H9 (cell line): ENCODE data around the gene AIG1. TPM values are rescaled to one million over a fixed set of nuclear protein-coding genes. Genes with fewer than 3 reads are reported as not detected.

ENCODE experiments used
- DNase-seq: peaks from one replicate; pipeline ENCODE4 v3.0.0-alpha.2; 2017
- H2AFZ ChIP-seq: one replicate; pipeline ENCODE4 v1.6.1; 2013; ENCODE audit warnings: mild to moderate bottlenecking, low read length, control low read depth, moderate library complexity
- H2AK5ac ChIP-seq: 2 replicates; pipeline ENCODE4 v1.6.1; 2013; ENCODE audit warnings: low read length, control low read depth, mixed read lengths; ENCODE audit not compliant: insufficient read length
- H2BK120ac ChIP-seq: one replicate; pipeline ENCODE4 v1.6.1; 2013; ENCODE audit warnings: low read depth, mild to moderate bottlenecking, low read length, control low read depth, inconsistent platforms; ENCODE audit not compliant: poor library complexity, severe bottlenecking
- H2BK12ac ChIP-seq: 2 replicates; pipeline ENCODE4 v1.6.1; 2013; ENCODE audit warnings: low read length, control low read depth, mixed read lengths, low read depth; ENCODE audit not compliant: insufficient read length
- H2BK15ac ChIP-seq: 2 replicates; pipeline ENCODE4 v1.6.1; 2013; ENCODE audit warnings: low read depth, low read length, control low read depth
- H2BK20ac ChIP-seq: one replicate; pipeline ENCODE4 v1.6.1; 2013; ENCODE audit warnings: low read depth, mild to moderate bottlenecking, low read length, control low read depth, inconsistent platforms; ENCODE audit not compliant: poor library complexity, severe bottlenecking
- H2BK5ac ChIP-seq: 2 replicates; pipeline ENCODE4 v1.6.1; 2013; ENCODE audit warnings: low read length, control low read depth, mixed read lengths; ENCODE audit not compliant: insufficient read length
- H3K14ac ChIP-seq: 2 replicates; pipeline ENCODE4 v1.6.1; 2013; ENCODE audit warnings: low read length, control low read depth; ENCODE audit not compliant: insufficient read depth
- H3K18ac ChIP-seq: 2 replicates; pipeline ENCODE4 v1.6.1; 2013; ENCODE audit warnings: low read depth, mild to moderate bottlenecking, mixed read lengths, low read length, control low read depth; ENCODE audit not compliant: insufficient read length
- H3K23ac ChIP-seq: 2 replicates; pipeline ENCODE4 v1.6.1; 2013; ENCODE audit warnings: low read length, control low read depth, mixed read lengths, low read depth; ENCODE audit not compliant: insufficient read length
- H3K23me2 ChIP-seq: 2 replicates; pipeline ENCODE4 v1.6.1; 2013; ENCODE audit warnings: low read depth, mild to moderate bottlenecking, mixed read lengths, low read length, control low read depth; ENCODE audit not compliant: insufficient read length, poor library complexity, severe bottlenecking
- H3K27ac ChIP-seq: 2 replicates; pipeline ENCODE4 v1.5.1; 2013; ENCODE audit warnings: low read length, control low read depth, mixed read lengths, low read depth; ENCODE audit not compliant: insufficient read length
- H3K27me3 ChIP-seq: 2 replicates; pipeline ENCODE4 v1.6.1; 2013; ENCODE audit warnings: low read length, control low read depth, inconsistent platforms; ENCODE audit not compliant: insufficient read depth
- H3K4ac ChIP-seq: 2 replicates; pipeline ENCODE4 v1.6.1; 2013; ENCODE audit warnings: low read depth, mild to moderate bottlenecking, control low read depth, inconsistent platforms, low read length, moderate library complexity
- H3K4me1 ChIP-seq: 2 replicates; pipeline ENCODE4 v1.6.1; 2013; ENCODE audit warnings: low read length, control low read depth, inconsistent platforms; ENCODE audit not compliant: insufficient read depth
- H3K4me2 ChIP-seq: 2 replicates; pipeline ENCODE4 v1.6.1; 2013; ENCODE audit warnings: low read length, control low read depth, mixed read lengths; ENCODE audit not compliant: insufficient read length, insufficient read depth
- H3K56ac ChIP-seq: 2 replicates; pipeline ENCODE4 v1.6.1; 2013; ENCODE audit warnings: low read depth, mild to moderate bottlenecking, mixed read lengths, low read length, control low read depth; ENCODE audit not compliant: insufficient read length
- H3K79me1 ChIP-seq: 2 replicates; pipeline ENCODE4 v1.6.1; 2013; ENCODE audit warnings: low read depth, mild to moderate bottlenecking, moderate library complexity, low read length, control low read depth, inconsistent platforms; ENCODE audit not compliant: insufficient read depth, poor library complexity, severe bottlenecking
- H3K79me2 ChIP-seq: 2 replicates; pipeline ENCODE4 v1.6.1; 2013; ENCODE audit warnings: low read length, control low read depth, inconsistent platforms; ENCODE audit not compliant: insufficient read depth
- H3K9ac ChIP-seq: 2 replicates; pipeline ENCODE4 v1.6.1; 2013; ENCODE audit warnings: low read length, control low read depth, mixed read lengths; ENCODE audit not compliant: insufficient read length; ENCODE audit errors: extremely low read depth
- H3K9me3 ChIP-seq: one replicate; pipeline ENCODE4 v1.6.1; 2013; ENCODE audit warnings: low read depth, low read length, inconsistent platforms; ENCODE audit not compliant: control insufficient read depth
- H3T11ph ChIP-seq: one replicate; pipeline ENCODE4 v1.6.1; 2013; ENCODE audit warnings: mild to moderate bottlenecking, low read length, control low read depth, inconsistent platforms
- H4K20me1 ChIP-seq: one replicate; pipeline ENCODE4 v1.6.1; 2013; ENCODE audit not compliant: control insufficient read depth, insufficient read length, insufficient read depth
- H4K5ac ChIP-seq: 2 replicates; pipeline ENCODE4 v1.6.1; 2013; ENCODE audit warnings: low read depth, mild to moderate bottlenecking, mixed read lengths, low read length, control low read depth; ENCODE audit not compliant: insufficient read length
- H4K8ac ChIP-seq: replicated peaks from 2 replicates; pipeline ENCODE4 v1.6.1; 2013; ENCODE audit warnings: low read length, control low read depth, mixed read lengths, low read depth; ENCODE audit not compliant: insufficient read length
- H4K91ac ChIP-seq: 2 replicates; pipeline ENCODE4 v1.6.1; 2013; ENCODE audit warnings: low read depth, mild to moderate bottlenecking, moderate library complexity, mixed read lengths, low read length, control low read depth; ENCODE audit not compliant: insufficient read length
- H3K27ac Mint-ChIP-seq, 3 experiments: 2 replicates in 2 of 3; 3 replicates in 1 of 3; pipeline ENCODE4 v1.8.0; 2020 to 2021; ENCODE audit warnings: mixed read lengths in 3 of 3, mild to moderate bottlenecking in 1 of 3, moderate library complexity in 1 of 3
- H3K27me3 Mint-ChIP-seq: 2 replicates; pipeline ENCODE4 v1.8.0; 2021; ENCODE audit warnings: low read depth, mild to moderate bottlenecking, moderate library complexity, mixed read lengths
- H3K36me3 Mint-ChIP-seq, 3 experiments: 2 replicates in 2 of 3; 3 replicates in 1 of 3; pipeline ENCODE4 v1.8.0; 2020 to 2021; ENCODE audit warnings: low read depth in 3 of 3, mixed read lengths in 3 of 3; ENCODE audit not compliant: insufficient read depth in 1 of 3
- H3K4me1 Mint-ChIP-seq, 2 experiments: 2 replicates each; pipeline ENCODE4 v1.8.0; 2020; ENCODE audit warnings: mixed read lengths in 2 of 2
- H3K4me3 Mint-ChIP-seq, 2 experiments: 2 replicates in 1 of 2; 3 replicates in 1 of 2; pipeline ENCODE4 v1.8.0; 2020 to 2021; ENCODE audit warnings: mild to moderate bottlenecking in 2 of 2, mixed read lengths in 2 of 2, moderate library complexity in 1 of 2
- H3K9me3 Mint-ChIP-seq, 2 experiments: 2 replicates in 1 of 2; 3 replicates in 1 of 2; pipeline ENCODE4 v1.8.0; 2020; ENCODE audit warnings: mild to moderate bottlenecking in 2 of 2, mixed read lengths in 2 of 2, moderate library complexity in 1 of 2
- CTCF ChIP-seq: fragments of 200-600 bp; sonication (generic); conservative IDR thresholded peaks from 3 replicates; pipeline ENCODE4 v1.8.0; 2021; ENCODE audit warnings: antibody characterized with exemption, mild to moderate bottlenecking
- total RNA-seq: library from RNA; stranded (reverse); gene quantifications from 2 replicates; pipeline ENCODE4 v1.2.1, GENCODE V29; 2021

Gene AIG1
- total RNA-seq, 1 experiment from 2014 or later = 44.6 TPM

- Histone ChIP-seq H2BK120ac (no peak overlapping the region), H4K20me1 (no peaks in the 10 kb centered on the region), H3K9ac (no peak overlapping the region), H2AFZ (no peak overlapping the region), H3K4me1 (no peaks in the 10 kb centered on the region), H4K91ac (no peak overlapping the region), H3K56ac (no peak overlapping the region), H4K8ac (no peak overlapping the region), H2BK5ac (no peak overlapping the region), H3K79me1 (no peaks in the 10 kb centered on the region), H4K5ac (no peak overlapping the region), H3K23me2 (no peaks in the 10 kb centered on the region), H2AK5ac (no peak overlapping the region), H2BK12ac (no peak overlapping the region), H3K27me3 (no peaks in the 10 kb centered on the region), H3K4ac (no peak overlapping the region), H3K9me3 (no peaks in the 10 kb centered on the region), H3K27ac (no peak overlapping the region), H3K4me2 (no peak overlapping the region), H2BK15ac (no peak overlapping the region), H3K18ac (no peak overlapping the region), H3T11ph (no peak overlapping the region), H3K79me2 (no peaks in the 10 kb centered on the region), H3K23ac (no peak overlapping the region), H2BK20ac (no peak overlapping the region), H3K14ac (no peak overlapping the region)
- no peak for TF ChIP-seq CTCF
- Mint-ChIP-seq H3K27me3 (no peaks in the 10 kb centered on the region), H3K4me1 (no peaks in the 10 kb centered on the region), H3K36me3 (peaks cover 2 to 8% (median 4%) of the 10 kb centered on the region in 3 experiments; a peak in 4 of 7 replicates), H3K9me3 (no peaks in the 10 kb centered on the region), H3K4me3 (no peak overlapping the region), H3K27ac (no peak overlapping the region)
- no peak for DNase-seq
These were observed 132.1 kb downstream of the AIG1 start for GRCh38 chr6:143192766-143193165.
